GM19452 (cell line): ENCODE data around the gene PRR3.

Experiments
- ATAC-seq: cut with Tn5 transposase; IDR thresholded peaks from one replicate; pipeline ENCODE4 v1.9.1; 2021; ENCODE audit not compliant: unreplicated experiment

The PRR3 gene

DNA sequence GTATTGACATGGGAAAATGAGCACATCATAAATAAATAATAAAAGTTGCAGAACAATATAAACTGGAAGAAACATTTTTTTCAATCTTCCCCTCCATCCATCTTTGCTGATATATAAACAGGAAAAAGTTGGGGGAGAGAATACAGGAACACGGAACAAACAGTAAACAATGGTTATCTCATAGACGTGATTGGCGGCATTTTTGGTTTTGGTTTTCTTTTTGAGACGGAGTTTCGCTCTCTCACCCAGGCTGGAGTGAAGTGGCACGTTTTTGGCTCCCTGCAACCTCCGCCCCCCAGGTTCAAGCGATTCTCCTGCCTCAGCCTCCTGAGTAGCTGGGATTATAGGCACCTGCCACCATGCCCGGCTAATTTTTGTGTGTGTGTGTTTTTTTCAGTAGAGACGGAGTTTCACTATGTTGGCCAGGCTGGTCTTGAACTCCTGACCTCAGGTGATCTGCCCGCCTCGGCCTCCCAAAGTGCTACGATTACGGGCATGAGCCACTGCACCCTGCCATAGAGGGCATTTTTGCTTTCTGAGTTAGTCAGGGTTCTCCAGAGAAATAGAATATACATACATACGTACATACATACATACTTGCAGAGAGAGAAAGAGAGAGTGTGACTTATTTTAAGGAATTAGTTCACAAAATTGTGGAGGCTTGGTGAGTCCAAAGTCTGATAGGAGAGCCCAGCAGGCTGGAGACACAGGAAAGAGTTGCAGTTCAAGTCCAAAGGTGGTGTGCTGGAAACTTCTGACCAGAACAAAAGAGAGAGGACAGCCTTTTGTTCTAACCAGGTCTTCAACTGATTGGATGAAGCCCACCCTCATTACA lies 23.4 kb upstream of the PRR3 start:
- ATAC-seq: no peak

DNA sequence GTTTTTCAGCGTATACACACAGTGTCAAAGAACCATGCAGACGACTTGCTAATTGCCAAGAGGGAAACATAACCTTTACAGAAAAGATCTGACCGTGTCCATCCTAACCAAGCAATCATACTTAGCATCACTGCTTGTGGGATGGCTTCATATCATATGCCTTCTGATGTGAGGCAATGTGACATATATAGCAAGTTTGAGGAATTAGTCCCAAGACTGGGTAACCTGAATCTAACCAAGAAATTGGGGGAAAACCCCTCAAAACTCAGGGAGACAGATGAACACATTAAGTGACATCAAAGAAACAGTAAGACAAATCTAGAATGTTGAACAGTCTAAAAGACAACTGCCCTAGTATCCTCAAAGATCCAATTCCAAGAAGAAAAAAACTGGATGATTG lies 19.2 kb upstream of the PRR3 start:
- ATAC-seq: no peak

GRCh38 chr6:30541515-30542403 lies 15.3 kb upstream of the PRR3 start:
- peak; percentile 59 for ATAC-seq

DNA sequence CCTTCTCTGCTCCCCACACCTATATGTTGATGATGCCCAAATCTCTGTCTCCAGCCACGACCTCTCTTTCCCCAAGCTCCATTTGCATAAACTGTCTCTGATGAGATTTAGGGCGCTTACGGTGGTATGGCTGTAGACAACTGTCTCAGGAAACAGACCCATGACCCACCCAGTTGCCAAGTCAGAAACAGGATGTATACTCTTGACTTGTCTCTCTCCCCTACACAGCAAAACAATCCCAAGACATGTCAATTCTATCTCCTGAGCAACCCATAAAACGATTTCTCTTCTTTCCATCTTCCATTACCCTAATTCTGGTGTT lies 14.7 kb upstream of the PRR3 start:
- no peak for ATAC-seq

DNA sequence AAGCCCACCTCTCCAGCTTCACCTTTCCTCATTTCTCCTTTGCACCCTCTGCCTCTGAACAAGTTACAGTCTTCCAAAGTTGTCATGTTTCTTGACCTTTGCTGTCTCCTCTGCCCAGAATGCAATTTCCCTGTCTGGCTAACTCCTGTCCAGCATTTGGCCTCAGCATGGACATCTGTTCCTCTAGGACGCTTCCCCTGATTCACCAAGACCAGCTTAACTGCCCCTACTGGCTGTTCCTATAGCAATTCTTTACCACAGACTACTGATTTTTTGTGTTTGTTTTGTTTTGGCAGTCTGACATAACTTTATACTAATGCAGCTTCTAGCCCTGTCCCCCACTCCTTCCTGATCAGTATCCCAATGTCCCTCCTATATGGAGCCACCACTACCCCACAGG lies 14.2 kb upstream of the PRR3 start:
- no peak for ATAC-seq

DNA sequence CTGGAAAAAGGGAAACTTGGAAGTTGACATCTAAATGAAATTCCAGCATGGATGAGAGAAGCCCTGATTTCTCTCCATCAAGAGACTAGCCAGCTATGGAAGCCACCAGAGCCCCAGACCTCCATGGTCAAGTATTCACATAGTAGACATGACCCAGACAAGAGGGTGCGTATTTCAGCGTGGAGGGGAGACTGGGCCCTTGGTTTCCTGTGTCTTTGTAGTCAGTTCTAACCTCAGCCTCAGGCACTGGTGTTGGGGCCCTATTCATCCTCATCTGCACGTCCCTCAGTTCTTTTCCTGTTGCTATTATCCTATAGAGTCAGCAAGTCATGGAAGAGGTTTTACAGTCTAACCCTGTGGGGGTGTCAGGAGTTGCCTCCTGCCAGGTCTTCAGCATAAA lies 13.3 kb upstream of the PRR3 start:
- ATAC-seq: no peak

GRCh38 chr6:30544666-30545272 lies 12.3 kb upstream of the PRR3 start:
- ATAC-seq: no peak

DNA sequence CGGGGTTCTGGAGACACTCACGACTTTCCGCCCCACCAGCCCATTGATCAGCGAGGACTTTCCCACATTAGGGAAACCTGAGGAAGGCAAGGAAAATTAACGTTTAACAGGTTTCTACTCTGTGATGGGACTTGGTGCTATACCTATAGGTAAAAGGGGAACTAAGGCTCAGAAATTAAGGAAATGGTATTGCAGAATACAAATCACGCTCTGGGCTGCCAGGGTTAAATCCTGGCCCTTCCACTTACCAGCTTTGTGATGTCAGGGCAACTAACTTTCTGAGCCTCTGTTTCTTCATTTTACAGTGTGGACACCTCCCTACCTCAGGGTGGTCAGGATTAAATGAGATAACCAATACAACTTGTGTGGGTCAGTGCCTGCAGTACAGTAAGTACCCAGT lies 9.6 kb upstream of the PRR3 start:
- no peak for ATAC-seq

- ATAC-seq: no peak
Measured at GRCh38 chr6:30548375-30548774, 8.7 kb upstream of the PRR3 start.

GRCh38 chr6:30554404-30554803 lies 2.7 kb upstream of the PRR3 start:
- ATAC-seq: no peak

DNA sequence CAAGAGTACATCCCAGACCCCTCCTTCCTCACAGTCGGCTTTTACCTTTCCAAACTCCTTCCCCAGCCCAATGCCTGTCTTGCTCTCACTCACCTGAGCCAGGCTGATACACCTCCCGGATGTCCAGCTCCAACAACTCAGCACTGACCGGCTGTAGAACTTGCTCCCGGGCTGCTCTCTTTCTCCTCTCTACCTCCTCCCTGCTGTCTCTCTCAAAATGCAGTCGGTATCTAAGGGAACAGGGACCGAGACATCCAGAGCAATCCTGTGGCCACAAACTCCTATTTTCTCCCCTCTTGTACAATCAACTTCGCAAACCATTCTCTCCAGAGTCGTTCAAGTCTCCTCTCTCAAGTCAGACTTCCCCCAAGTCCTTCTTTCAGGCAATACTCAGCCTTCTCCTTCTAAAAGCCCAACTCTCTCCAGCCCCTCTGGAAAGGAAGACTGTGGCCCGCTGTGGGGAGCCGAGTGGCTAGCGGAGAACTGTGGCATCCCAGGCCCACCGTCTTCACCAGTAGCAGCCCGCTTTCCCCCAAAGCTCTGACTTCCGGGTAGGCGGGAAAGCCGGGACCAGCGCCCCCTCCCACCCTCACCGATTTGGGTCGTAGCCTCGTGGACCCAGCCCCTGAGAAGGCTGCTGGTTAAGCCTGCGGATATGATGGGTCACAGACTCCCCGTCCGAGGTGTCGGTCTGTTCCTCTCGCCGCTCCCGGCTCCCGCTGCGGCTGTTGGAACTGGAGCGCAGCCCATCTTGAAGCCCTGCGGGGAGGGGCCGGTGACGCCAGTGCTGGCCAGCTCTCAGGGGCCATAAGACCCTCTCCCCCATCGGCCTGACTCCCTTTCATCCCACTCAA lies 1.9 kb upstream of the PRR3 start:
- ATAC-seq: no peak

GRCh38 chr6:30555816-30556065 lies 1.4 kb upstream of the PRR3 start:
- no peak for ATAC-seq

DNA sequence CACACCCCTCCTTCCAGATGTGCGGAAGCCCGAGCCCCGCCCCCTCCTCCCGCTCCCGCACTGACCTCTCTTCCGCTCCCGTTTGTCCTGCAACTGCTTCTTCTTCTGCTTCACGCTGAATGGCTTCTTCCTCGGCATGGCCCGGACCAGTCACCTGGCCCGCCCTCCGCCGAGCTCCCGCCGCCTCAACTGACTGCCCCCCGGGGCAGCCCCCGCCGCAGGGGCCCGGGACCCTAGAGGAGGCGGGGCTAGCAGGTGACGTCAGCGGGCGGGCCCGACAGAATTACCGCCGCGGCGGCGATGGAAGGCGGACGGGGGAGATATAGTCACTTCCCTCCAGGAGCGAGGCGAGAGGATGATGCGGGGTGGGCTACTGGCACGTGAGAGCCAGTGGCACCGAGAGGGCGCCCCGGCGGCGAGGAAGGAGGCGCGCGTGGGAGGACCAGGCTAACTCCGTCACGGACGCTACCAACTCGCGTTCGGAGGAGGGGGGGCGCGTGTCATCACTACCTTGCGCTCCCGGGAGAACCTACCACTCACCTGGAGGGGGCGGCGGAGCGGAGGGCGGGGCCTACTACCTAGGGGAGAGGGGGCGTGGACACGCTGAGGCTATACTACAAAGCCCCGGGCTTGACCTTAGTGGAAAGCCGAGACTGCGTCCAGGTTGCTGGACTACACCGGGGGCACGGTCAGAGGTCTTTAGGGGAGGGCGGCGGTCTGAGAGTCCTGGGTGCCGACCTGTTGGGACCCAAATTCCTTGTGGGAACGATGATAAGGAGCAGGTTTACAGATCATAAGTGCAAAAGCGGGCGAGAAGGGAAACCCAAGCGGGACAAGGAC lies 809 bp upstream of the PRR3 start, which contains the start of gene GNL1:
GNL1 (minus strand) TSS at position 424 of the 840 bp plus-strand sequence; CDS start at position 138, 286 bp downstream.
- peak; percentile 70 for ATAC-seq

DNA sequence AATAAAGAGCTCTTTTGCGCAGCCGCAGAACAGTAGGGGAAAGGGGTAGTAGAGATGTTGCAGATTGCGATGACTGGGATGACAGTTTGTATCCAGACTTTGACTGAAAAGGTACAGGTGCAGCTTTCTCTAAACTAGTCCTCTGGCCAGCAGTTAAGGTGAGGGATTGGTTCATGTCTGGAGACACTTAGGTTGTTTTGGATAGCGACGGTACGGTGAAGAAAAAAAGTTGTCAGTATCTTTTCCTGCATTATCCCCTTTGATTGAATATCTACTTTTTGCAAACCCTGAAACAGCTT lies 537 bp downstream of the PRR3 start:
- ATAC-seq: no peak

GRCh38 chr6:30560930-30561329 lies 3.8 kb downstream of the PRR3 start:
- ATAC-seq: no peak

DNA sequence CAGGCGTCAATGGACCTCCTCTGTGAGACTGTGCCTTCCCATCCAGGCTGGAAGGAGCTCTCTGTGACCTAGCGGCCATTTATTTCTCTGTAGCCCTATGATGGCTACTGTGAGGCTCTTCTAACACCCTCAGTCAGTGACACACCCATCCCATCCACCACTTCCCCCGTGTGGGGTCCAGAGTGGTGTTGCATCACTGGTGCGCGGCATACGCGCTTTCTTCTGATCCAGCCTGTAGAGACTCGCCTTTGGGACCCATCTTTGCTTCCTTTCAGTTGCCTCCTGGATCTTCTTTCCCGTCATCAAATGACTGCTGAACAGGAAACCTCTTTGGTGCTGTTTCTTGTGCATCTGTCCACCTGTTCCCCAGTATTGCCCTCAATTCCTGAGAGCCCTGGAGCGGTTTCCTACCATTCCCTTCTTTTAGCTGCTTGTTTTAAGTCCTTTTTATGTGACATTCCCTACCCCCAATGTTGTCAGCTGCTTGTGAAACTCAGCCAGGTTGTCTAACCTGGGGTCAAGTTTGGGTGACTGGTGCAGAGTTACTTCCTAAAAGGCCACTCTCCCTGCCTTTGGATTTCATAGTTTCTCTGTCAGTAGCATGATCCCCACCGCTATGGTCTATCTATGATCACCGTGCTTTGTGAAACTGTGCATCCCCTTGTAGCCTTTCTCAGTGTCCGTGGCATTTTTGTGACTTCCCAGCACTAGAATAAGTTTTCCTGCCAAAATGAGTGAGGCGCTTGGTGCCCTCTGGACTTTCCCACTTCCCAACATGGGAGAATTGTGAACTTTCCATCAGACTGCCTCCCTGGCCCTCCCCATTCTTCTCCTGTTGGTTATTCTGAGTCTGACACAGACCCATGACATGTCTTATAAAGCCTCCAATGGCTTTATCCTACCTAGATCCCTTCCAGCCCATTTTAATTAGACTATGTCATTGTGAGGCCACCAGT lies 5.7 kb downstream of the PRR3 start:
- no peak for ATAC-seq

DNA sequence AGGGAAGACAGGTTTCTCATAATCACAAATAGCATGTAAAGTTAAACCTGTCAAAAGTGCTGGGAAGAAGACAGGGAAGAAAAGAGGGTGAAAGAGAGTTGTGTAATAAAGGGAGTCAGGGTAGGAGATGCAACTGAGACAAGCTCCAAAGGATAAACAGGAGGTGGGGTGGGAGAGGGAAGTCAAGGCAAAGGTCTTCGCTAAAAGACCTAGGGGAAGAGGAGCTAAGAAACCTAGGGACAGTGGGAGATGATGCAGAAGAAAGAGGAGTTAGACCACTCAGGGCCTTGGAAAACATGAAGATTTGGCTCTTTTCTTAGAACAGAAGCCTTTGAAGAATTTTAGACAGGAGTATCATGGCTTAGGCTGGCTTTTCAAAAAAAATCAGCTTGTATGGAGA lies 7.0 kb downstream of the PRR3 start:
- no peak for ATAC-seq

- no peak for ATAC-seq
Measured at GRCh38 chr6:30565772-30566171, 8.7 kb downstream of the PRR3 start.

DNA sequence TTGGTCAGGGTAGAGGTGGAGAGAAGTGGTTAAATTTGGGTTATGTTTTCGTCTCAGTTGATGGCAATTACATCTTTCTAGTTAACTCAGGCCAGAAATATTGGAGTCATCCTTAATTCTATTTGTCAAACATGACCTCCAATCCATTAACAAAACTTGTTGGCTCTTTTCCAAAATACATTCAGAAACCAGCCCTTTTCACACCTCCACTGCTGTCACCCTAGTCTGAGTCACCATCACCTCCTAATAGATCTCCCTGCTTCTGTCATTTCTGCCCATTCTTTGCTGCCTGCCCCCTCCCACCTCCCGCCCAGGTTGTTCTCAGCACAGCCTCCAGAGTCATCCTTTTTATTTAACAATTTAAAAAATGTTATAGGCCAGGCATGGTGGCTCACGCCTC lies 11.2 kb downstream of the PRR3 start:
- no peak for ATAC-seq
